Measurements from ENCODE around the gene RAB1B.

GRCh38 chr11:66326261-66327111 is 58.0 kb downstream of the RAB1B start:
- TF ChIP-seq, protein P1, sequence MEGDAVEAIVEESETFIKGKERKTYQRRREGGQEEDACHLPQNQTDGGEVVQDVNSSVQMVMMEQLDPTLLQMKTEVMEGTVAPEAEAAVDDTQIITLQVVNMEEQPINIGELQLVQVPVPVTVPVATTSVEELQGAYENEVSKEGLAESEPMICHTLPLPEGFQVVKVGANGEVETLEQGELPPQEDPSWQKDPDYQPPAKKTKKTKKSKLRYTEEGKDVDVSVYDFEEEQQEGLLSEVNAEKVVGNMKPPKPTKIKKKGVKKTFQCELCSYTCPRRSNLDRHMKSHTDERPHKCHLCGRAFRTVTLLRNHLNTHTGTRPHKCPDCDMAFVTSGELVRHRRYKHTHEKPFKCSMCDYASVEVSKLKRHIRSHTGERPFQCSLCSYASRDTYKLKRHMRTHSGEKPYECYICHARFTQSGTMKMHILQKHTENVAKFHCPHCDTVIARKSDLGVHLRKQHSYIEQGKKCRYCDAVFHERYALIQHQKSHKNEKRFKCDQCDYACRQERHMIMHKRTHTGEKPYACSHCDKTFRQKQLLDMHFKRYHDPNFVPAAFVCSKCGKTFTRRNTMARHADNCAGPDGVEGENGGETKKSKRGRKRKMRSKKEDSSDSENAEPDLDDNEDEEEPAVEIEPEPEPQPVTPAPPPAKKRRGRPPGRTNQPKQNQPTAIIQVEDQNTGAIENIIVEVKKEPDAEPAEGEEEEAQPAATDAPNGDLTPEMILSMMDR (IDR thresholded peaks at IDR 0.05; ENCODE audit: low read depth, low read length, missing input control) = no peak
- TF ChIP-seq GABPA (IDR thresholded peaks at IDR 0.05 in 1 of 2, conservative IDR thresholded peaks at IDR 0.05 in 1 of 2) (no peak), NR2F2 (IDR thresholded peaks at IDR 0.05) (no peak), YY1 (IDR thresholded peaks at IDR 0.05) (no peak), EGR1 (IDR thresholded peaks at IDR 0.05; ENCODE audit: low read depth in 2 of 2) (no peak), TAF1 (conservative IDR thresholded peaks at IDR 0.05) (no peak), RAD21 (IDR thresholded peaks at IDR 0.05) (no peak), JUND (IDR thresholded peaks at IDR 0.05) (no peak)
- TF ChIP-seq, protein P2, sequence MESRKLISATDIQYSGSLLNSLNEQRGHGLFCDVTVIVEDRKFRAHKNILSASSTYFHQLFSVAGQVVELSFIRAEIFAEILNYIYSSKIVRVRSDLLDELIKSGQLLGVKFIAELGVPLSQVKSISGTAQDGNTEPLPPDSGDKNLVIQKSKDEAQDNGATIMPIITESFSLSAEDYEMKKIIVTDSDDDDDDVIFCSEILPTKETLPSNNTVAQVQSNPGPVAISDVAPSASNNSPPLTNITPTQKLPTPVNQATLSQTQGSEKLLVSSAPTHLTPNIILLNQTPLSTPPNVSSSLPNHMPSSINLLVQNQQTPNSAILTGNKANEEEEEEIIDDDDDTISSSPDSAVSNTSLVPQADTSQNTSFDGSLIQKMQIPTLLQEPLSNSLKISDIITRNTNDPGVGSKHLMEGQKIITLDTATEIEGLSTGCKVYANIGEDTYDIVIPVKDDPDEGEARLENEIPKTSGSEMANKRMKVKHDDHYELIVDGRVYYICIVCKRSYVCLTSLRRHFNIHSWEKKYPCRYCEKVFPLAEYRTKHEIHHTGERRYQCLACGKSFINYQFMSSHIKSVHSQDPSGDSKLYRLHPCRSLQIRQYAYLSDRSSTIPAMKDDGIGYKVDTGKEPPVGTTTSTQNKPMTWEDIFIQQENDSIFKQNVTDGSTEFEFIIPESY (IDR thresholded peaks at IDR 0.05) = no peak
